Loucy (cell line): ENCODE measurements around the gene WWC1.

Experiments
- H2AFZ ChIP-seq: fragments of 200-600 bp; sonication (generic); 2 replicates; pipeline ENCODE4 v1.6.0; 2016; ENCODE audit warnings: antibody characterized with exemption, mild to moderate bottlenecking, low read length, moderate library complexity
- H3F3A ChIP-seq: fragments of 200-600 bp; 2 replicates; pipeline ENCODE4 v1.6.0; 2016; ENCODE audit warnings: antibody characterized with exemption, low read depth, mild to moderate bottlenecking
- H3K27me3 ChIP-seq: fragments of 200-600 bp; sonication (generic); 2 replicates; pipeline ENCODE4 v1.6.1; 2014; ENCODE audit warnings: low read length, mild to moderate bottlenecking; ENCODE audit not compliant: insufficient read depth, poor library complexity, severe bottlenecking
- H3K36me3 ChIP-seq: fragments of 200-600 bp; sonication (generic); 2 replicates; pipeline ENCODE4 v1.6.1; 2016; ENCODE audit warnings: low read length; ENCODE audit not compliant: insufficient read depth
- H3K4me1 ChIP-seq: fragments of 200-600 bp; sonication (generic); 2 replicates; pipeline ENCODE4 v1.5.1; 2014; ENCODE audit warnings: low read length, mild to moderate bottlenecking; ENCODE audit not compliant: insufficient read depth, poor library complexity, severe bottlenecking
- H3K4me2 ChIP-seq: fragments of 200-600 bp; sonication (generic); 2 replicates; pipeline ENCODE4 v1.6.0; 2014; ENCODE audit warnings: antibody characterized with exemption, low read length, low read depth, mild to moderate bottlenecking; ENCODE audit not compliant: poor library complexity, severe bottlenecking
- H3K4me3 ChIP-seq: fragments of 200-600 bp; sonication (generic); 2 replicates; pipeline ENCODE4 v1.5.1; 2014; ENCODE audit warnings: low read length, mild to moderate bottlenecking, mixed read lengths; ENCODE audit not compliant: poor library complexity, severe bottlenecking
- H3K79me2 ChIP-seq: fragments of 200-600 bp; sonication (generic); 2 replicates; pipeline ENCODE4 v1.6.1; 2014; ENCODE audit warnings: low read length; ENCODE audit not compliant: insufficient read depth
- H3K9ac ChIP-seq: fragments of 200-600 bp; sonication (generic); 2 replicates; pipeline ENCODE4 v1.6.0; 2014; ENCODE audit warnings: mild to moderate bottlenecking, low read depth, low read length, moderate library complexity; ENCODE audit not compliant: poor library complexity, severe bottlenecking
- H3K9me2 ChIP-seq: fragments of 200-600 bp; sonication (generic); replicated peaks from 2 replicates; pipeline ENCODE4 v1.6.1; 2016; ENCODE audit warnings: low read depth, low read length, mixed read lengths
- H3K9me3 ChIP-seq: fragments of 200-600 bp; sonication (generic); 2 replicates; pipeline ENCODE4 v1.6.1; 2014; ENCODE audit warnings: mild to moderate bottlenecking, antibody characterized with exemption, low read length, low read depth; ENCODE audit not compliant: insufficient read depth
- H4K20me1 ChIP-seq: fragments of 200-600 bp; sonication (generic); 2 replicates; pipeline ENCODE4 v1.6.0; 2014; ENCODE audit warnings: antibody characterized with exemption, low read length, mild to moderate bottlenecking; ENCODE audit not compliant: insufficient read depth, poor library complexity, severe bottlenecking
- CTCF ChIP-seq: fragments of 200-600 bp; sonication (generic); conservative IDR thresholded peaks from 2 replicates; pipeline ENCODE4 v1.5.1; 2014; ENCODE audit warnings: mild to moderate bottlenecking, antibody characterized with exemption, low read length
- EZH2phosphoT487 ChIP-seq: fragments of 200-600 bp; IDR thresholded peaks from 2 replicates; pipeline ENCODE4 v1.6.1; 2018; ENCODE audit warnings: antibody characterized with exemption, mild to moderate bottlenecking, moderate library complexity, borderline replicate concordance

Gene WWC1

GRCh38 chr5:168400429-168401220 is 109.2 kb downstream of the WWC1 start:
- H3K36me3 ChIP-seq, result no peaks in the 10 kb centered on the region
- H3K9me2 ChIP-seq, result no peaks in the 10 kb centered on the region
- no peaks in the 10 kb centered on the region for H4K20me1 ChIP-seq
- H3K9ac ChIP-seq, result no peak overlapping the region
- H3F3A ChIP-seq, result no peaks in the 10 kb centered on the region
- TF ChIP-seq EZH2phosphoT487 (no peak), CTCF (no peak)
- no peak overlapping the region for H2AFZ ChIP-seq
- no peak overlapping the region for H3K4me2 ChIP-seq
- H3K4me3 ChIP-seq, result no peak overlapping the region
- H3K9me3 ChIP-seq, result no peaks in the 10 kb centered on the region
- H3K27me3 ChIP-seq, result no peaks in the 10 kb centered on the region
- H3K79me2 ChIP-seq, result no peaks in the 10 kb centered on the region
- H3K4me1 ChIP-seq, result no peaks in the 10 kb centered on the region

- H3K79me2 ChIP-seq, result no peaks in the 10 kb centered on the region
- H3K9me2 ChIP-seq, result no peaks in the 10 kb centered on the region
- TF ChIP-seq EZH2phosphoT487 (no peak), CTCF (no peak)
- no peak overlapping the region for H3K4me3 ChIP-seq
- no peaks in the 10 kb centered on the region for H3K9me3 ChIP-seq
- no peaks in the 10 kb centered on the region for H3K27me3 ChIP-seq
- H3K4me1 ChIP-seq, result no peaks in the 10 kb centered on the region
- H3F3A ChIP-seq, result no peaks in the 10 kb centered on the region
- no peak overlapping the region for H3K9ac ChIP-seq
- no peak overlapping the region for H2AFZ ChIP-seq
- H3K4me2 ChIP-seq, result no peak overlapping the region
- no peaks in the 10 kb centered on the region for H3K36me3 ChIP-seq
- H4K20me1 ChIP-seq, result no peaks in the 10 kb centered on the region
Measured at GRCh38 chr5:168401226-168401625, 109.8 kb downstream of the WWC1 start.

GRCh38 chr5:168401880-168402279 is 110.4 kb downstream of the WWC1 start:
- no peaks in the 10 kb centered on the region for H3K36me3 ChIP-seq
- no peaks in the 10 kb centered on the region for H3K9me3 ChIP-seq
- no peaks in the 10 kb centered on the region for H4K20me1 ChIP-seq
- no peaks in the 10 kb centered on the region for H3K79me2 ChIP-seq
- H3K4me1 ChIP-seq, result no peaks in the 10 kb centered on the region
- no peak overlapping the region for H3K9ac ChIP-seq
- no peak for TF ChIP-seq CTCF
- TF ChIP-seq EZH2phosphoT487, result no peak
- no peaks in the 10 kb centered on the region for H3F3A ChIP-seq
- no peaks in the 10 kb centered on the region for H3K9me2 ChIP-seq
- no peak overlapping the region for H3K4me2 ChIP-seq
- H3K4me3 ChIP-seq, result no peak overlapping the region
- no peak overlapping the region for H2AFZ ChIP-seq
- no peaks in the 10 kb centered on the region for H3K27me3 ChIP-seq
